HG02763 (cell line): ENCODE data around the gene DUSP9.
"Not testable (repeated sequence)": the region's sequence is repeated elsewhere in the genome, so short reads cannot be mapped to it uniquely, and the experiment has no call there.

Source experiments
- ATAC-seq: cut with Tn5 transposase; IDR thresholded peaks from one replicate; pipeline ENCODE4 v1.9.1; 2021; ENCODE audit warnings: mild to moderate bottlenecking, moderate library complexity; ENCODE audit not compliant: unreplicated experiment

The DUSP9 gene, protein sequence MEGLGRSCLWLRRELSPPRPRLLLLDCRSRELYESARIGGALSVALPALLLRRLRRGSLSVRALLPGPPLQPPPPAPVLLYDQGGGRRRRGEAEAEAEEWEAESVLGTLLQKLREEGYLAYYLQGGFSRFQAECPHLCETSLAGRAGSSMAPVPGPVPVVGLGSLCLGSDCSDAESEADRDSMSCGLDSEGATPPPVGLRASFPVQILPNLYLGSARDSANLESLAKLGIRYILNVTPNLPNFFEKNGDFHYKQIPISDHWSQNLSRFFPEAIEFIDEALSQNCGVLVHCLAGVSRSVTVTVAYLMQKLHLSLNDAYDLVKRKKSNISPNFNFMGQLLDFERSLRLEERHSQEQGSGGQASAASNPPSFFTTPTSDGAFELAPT

DNA sequence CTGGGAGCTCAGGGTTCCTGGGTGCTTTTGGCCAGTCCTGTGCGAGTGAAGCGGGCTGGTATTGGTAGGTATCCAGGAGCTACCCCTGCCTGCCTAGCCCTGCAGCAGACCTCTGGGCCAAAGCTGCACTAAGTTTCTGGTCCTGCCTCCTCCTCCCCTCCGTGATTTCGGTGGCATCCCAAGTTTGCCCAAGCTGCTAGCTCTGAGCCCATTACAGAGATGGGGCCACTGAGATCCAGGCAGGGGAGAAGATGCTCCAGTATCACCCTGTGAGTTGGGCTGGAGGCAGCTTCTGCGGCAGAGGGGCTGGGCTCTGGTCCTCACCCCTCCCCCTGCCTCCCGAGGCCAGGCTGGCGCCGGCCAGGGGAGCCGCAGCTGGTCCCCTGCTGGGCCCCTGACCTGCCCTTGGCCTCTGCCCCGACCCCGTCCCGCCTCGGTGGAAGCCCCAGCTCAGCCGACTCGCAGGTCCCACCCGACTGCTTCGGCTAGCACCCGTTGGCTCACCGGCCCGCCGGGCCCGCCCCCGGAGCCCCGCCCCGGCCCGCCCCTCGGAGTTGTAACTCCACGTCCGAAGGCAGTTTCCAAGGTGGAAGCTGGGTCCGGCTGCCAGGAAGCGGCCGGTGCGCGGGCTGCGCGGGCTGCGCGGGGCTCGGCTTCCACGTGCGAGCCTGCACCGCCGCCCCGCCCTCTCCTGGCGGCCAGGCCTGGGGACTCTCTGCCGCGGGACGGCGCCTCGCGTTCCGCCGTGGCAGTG lies at the start of gene DUSP9:
TSS of gene DUSP9 (plus strand) at position 584 of the 754 bp plus-strand sequence. CDS start 751 bp downstream, outside the sequence.
- no peak for ATAC-seq

DNA sequence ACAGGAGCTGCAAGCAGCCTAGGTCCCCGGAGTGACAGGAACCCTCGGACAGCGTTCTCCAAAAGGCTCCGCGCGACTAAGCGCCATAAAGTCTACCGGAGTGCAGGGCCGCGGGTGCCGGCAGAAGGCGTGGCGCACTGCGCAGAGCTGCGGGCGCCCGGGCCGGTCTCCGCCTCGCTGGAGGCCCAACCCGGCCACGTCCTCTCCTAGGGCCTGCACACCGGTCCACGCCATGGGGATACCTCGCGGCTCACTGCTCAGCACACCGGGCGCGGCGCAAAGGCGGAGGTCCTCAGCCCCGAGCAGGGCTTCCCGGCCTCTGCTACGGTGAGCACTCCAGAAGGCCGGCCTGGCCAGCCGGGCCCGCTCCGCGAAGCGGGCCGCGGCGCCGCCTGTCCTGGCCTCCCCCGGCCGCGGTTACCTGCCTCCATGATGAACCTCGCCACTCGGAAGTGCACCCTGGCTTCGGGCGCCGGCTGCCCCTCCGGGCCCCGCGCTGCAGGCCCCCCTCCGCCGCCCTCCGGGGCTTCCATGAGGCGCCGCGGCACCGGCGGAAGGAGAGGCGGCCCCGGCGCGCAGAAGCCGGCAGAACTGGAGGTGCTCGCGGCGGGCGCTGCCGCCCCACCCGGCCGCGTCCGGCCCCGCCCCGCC lies 48.3 kb upstream of the DUSP9 start, which contains the start of gene CCNQ:
TSS of gene CCNQ (minus strand) at position 599 of the 651 bp plus-strand sequence. CDS start at position 533, 66 bp downstream.
- ATAC-seq, result peak; percentile 51

DNA sequence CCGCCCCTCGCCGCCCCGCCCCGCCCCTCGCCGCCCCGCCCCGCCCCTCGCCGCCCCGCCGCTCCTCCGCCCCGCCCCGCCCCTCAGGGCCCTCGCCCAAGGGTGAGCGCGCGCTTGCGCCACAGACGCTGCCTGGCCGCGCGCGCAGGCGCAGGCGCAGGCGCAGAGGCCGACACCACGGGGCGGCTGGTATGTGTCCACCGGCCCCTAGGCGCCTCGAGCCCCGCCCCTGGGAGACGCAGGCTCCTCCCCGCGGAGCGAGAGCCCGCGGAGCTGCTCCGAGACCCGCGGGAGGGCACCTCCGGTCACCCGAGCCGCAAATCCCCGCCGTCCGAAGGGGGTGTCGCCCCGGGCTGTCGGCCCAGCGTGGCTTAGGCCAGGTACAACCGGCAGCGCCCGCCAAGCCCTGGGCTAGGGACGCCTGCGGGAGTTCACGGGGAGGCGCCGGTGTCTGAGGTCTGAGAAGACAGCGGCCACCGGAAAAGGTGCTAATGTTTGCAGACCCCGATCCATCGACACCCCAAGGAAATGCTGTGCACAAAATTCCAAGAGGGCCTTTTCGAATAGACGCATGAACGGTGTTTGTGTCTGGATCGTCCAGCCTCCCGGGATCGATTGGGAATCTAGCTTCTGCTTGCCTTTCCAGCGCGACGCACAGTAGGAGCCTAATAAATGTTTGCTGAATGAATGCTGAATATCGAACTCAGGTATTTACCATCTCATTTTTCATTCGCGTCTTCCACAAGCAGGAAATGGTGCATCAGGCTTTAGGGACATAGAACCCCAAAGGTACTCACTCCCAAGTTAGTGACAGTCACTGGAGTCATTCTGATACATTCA lies 47.6 kb upstream of the DUSP9 start:
- ATAC-seq, result peak; percentile 87

DNA sequence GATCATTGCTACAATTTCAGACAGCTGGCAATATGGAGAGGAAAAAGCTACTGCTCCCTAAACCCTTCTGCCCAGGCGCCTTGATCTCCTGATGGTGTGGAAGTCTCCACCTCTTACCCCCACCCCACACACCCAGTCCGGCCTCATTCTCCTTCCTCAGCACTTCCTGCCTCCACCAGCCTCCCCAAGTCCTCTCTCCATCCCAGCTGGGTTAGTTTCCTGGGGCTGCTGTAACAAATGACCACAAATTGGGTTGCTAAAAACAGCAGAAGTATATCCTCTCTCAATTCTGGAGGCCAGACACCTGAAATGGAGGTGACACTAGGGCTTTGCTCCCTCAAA lies 47.0 kb upstream of the DUSP9 start:
- ATAC-seq, result no peak

DNA sequence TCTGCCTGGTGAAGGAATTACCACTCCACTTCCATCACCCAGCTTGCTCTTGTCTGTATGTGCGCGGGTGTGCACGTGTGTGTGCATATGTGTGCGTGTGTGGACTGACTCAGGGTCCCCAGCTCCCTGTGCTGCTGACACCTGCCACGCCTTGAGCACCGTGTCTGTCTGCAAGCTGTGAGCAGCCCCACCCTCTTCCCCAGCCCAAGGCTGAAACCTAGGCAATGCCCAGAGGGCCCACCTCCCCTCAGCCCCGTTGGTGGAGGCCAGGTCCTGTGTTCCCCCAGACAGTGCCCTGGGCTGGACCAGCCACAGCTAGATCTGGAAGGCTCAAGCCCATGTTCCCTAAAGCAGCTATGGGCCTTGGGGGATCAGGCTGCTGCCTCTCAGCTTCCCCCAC lies 46.1 kb upstream of the DUSP9 start:
- no peak for ATAC-seq

DNA sequence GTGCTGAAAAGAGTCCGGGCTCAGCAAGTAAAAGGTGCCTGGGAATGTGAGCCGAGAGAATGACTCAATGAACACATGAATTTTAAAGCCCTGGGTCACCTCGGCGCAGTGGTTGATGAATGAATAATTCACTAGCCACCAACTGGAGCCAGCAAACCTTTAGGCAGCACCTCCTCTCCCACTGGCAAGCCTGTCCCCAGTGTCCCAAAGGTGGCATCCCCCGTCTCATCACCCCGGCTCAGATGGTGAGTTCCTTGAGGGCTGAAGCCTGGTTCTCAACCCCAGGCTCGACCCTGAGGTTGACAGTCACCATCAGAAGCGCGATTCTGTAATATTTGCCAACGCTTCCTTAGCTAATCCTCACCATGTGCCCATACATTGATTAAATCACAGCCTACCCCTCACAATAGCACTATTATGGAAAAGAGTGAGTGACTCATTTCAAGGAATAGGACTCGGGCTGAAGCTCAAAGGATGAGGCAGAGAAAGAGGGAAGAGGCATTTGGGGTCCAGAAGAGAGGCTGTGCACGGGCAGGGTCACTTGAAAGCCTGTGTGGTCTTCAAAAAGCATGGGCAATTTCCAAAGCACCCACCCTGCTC lies 45.4 kb upstream of the DUSP9 start:
- ATAC-seq, result no peak

DNA sequence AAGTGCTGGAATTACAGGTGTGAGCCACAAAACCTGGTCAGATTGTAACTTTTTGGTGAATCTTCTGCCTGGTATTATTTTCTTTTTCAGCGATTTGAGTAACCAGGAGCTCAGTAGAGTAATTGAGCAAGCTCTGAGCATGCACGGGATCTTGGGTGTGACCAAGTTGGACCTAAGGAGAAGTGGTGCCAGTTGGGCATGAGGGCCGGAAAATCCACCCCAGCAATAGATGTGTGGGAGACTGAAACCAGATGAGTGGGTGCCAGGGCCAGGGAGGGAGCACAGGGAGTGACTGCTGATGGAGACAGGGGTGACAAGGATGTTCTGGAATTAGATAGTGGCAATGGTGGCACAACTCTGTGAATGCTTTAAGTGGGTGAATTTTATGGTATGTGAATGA lies 44.4 kb upstream of the DUSP9 start:
- ATAC-seq, result no peak

DNA sequence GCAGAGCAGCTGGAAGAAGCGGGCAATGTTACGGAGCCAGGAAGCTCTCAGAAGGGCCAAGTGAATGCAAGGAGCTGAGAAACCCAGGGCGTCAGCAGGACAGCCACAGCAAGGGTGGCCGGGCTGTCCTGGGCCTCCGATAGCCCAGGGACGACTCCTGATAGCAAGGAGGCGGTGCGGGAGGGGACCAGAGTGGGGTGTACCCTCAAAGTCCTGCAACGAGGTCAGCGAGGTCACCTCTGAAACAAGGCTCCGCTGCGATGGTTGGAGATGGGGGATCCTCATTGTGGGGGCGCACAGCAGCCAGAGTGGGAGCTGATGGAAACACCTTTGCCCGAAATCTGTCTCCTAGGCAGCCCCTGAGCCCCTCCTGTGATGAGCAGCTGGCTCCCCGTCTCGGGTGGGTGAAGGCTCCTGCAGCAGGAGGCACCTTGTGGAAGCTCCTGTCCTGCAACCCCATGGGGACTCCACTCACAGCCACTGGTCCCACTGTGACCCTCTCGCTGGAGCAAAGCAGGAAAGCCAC lies 43.8 kb upstream of the DUSP9 start:
- ATAC-seq, result no peak

DNA sequence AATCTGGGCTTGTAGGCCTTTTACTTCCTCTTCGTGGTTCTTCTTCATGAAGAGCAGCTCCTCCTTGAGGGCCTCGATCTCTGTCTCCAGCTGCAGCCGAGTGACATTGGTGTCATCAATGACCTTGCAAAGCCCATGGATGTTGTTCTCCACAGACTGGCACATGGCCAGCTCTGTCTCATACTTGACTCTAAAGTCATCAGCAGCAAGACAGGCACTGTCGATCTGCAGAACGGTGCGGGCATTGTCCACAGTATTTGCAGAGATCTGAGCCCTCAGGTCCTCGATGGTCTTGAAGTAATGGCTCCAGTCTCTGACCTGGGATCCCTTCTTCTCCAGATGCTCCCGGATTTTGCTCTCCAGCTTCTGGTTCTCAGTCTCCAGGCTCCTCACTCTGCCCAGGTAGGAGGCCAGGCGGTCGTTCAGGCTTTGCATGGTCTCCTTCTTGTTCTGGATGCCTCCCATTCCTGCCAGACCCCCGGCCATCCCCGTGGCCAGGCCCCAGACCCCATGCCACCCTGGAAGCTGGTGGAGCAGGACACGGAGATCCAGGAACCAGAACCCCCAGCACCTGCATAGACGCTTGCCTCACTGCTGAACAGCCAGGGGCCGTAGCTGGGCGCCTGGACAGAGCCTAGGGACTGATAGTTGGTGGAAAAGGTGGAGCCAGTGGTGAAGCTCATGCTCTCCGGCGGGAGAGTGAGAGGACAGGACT lies 42.2 kb upstream of the DUSP9 start:
- not testable (repeated sequence) for ATAC-seq

DNA sequence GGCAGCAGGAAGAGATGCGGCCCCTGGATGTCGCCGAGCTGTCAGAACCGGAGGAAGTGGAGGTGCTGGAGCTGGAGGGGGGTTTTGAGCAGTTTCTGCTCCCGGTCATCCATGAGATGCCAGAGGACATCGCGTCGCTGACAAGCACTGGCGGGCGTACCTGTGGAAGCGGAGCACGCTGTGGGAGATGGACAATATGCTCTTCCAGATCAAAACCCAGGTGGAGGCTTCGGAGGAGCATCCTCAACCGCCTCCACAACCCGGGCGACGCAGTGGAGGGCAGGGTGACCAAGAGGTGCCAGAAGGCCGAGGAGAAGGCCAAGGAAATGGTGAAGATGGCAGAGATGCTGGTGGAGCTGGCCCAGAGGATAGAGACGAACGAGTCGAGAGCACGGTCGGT lies 40.5 kb upstream of the DUSP9 start:
- ATAC-seq, result no peak

DNA sequence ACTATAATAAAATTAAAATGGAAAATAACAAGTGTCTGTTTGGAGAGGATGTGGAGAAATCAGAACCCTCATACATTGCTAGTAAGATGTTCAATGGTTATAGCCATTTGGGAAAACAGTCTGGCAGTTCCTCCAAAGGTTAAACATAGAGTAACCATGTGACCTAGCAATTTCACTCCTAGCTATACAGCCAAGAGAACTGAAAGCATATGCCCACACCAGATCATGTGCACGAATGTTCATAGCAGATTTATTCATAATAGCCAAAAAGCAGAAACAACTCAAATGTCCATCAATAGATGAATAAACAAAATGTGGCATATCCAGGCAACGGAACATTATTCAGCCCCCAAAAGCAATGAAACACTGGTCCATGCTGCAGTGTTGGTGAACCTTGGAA lies 38.6 kb upstream of the DUSP9 start:
- ATAC-seq, result no peak

DNA sequence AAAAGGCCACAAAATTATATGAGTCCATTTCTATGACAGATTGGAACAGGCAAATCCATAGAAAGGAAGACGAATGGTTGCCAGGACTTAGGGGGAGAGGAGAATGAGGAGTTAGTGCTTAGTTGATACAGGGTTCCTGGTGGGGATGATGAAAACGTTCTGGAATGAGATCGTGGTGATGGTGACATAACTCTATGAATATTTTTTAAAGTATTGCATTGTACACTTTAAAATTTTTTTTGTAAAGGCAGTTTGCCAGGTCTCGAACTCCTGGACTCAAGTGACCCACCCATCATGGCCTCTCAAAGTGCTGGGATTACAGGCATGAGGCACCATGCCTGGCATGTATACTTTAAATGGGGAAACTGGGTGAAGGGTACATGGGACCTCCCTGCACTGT lies 38.2 kb upstream of the DUSP9 start:
- ATAC-seq, result no peak

DNA sequence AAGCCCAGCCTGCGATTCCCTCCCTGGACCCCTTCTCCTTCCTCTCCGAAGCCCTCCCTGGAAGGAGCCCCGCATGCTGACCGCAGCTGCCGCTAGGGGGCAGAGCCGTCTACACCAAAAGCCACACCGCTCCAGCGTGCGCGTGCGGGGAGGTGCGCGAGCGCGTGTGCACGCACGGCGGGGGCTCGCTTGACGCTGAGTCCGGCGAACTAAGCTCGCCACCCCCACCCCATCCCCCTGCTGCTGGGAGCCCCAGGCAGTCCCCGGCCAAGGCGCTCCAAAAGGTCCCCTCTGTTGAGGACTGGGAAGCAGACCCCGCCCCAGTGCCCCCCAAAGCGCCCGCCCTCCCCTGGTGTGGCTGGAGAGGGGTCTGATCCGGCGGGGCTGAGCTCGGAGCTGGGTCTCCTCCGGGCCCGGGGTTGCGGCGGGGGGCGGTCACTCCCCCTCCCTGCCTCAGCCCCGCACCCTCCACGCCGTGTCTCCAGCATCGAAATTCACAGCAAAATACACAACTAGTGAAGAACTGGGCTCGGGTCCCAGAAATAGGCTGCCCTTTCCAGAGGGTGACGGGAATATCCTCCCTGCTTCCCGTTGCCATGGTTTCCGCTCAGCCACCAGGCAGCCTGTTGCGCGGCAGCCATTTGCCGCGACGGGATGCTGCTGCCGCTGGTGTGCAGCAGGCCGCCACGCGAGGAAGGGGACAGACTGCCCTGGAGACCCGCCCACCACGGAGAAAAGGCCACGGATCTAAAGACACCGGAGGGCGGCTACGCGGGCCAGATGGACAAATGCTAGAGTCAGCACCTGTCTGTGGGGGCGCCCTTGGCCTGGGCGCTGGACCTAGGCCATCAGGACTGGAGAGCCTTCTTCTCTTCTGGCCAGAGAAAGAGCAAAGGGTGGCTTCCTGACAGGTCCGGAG lies 36.8 kb upstream of the DUSP9 start:
- no peak for ATAC-seq

DNA sequence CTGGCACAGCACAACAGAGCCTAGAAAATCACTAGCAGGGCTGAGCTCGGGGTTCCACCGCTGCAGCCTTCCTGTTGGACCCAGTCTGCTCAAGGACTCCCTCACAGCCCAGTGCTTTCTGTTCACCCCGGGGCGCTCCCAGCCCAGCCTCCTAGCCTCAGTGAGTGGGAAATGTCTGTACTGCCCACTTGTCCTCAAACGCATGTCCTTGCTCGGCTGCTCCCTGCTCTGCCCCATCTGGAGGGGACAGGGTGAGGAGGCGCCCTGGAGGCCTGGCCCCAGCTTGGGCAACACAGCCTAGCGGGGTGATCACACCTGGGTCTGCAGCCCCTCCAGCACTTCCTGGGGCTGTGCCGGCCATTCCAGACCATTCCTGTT lies 36.2 kb upstream of the DUSP9 start:
- ATAC-seq, result no peak

DNA sequence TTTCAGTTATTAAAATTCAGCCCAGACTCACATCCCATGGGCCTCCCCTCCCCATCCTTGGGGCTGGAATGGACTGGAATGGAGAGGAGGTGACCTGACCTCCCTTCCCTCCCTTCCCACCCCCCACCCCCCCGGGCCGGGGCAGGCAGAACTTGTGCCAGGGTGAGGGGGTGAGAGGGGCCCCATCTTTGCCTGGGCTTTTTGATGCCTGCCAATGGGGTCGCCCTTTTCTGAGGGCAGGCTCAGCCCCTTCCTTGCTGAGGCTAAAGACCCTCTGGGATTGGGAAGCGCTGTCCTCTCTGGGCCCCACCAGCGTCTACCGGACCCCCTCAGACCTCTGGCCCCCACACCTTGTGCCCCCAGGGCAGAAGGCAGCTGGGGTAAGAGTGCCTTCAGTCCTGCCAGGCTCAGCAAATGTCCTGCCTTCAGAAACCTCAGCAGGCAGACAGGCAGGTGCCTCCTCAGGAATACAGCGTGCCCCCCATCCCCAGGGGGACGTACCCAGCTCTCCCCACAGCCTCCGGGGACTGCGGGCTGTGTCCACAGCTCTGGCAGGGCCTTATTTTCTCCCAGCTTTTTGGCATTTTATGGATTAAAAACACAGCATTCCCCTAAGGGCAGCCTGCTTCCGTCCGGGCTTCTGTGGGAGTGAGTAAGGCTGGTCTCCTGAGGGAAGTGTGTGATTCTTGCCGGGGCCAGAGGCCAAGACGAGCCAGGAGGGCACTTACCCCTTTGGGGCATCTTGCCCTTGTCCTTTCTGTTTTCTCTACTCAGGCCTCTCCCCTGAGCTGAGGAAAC lies 35.5 kb upstream of the DUSP9 start:
- ATAC-seq, result no peak

DNA sequence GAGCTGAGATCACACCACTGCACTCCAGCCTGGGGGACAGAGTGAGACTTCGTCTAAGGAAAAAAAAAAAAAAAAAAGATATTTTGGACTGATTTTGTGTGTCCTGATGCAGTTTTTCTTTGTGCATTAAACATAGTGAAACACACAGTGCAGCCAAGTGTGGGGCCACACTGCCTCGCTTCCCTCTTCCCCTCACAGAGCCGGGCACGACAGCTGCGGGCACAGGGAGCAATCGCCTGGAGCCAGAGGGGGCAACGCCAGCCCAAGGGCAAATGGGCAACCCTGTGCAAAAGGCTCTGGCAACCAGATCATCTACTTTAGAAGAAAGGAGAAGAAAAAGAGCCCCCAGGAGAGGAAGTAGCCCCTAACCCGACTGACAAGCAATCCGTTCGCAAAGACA lies 34.6 kb upstream of the DUSP9 start:
- ATAC-seq, result no peak

DNA sequence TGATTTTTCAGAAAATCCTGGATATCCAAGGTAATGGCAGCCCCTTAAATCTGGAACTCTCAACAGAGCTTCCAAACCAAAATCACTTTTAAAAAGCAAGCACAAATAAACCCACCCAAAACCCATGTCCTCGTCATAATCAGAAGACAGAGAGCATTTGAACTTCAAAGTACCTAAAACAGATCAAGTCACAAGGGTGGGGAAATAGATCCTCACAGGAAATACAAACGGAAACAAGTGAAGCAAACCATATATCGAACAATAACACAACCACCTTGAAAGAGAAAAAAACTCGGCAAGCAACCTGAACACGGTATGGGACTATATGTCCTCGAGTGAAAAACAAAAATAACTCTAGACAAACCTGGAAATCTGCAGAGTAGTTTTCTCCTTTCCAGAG lies 32.2 kb upstream of the DUSP9 start:
- ATAC-seq, result no peak

DNA sequence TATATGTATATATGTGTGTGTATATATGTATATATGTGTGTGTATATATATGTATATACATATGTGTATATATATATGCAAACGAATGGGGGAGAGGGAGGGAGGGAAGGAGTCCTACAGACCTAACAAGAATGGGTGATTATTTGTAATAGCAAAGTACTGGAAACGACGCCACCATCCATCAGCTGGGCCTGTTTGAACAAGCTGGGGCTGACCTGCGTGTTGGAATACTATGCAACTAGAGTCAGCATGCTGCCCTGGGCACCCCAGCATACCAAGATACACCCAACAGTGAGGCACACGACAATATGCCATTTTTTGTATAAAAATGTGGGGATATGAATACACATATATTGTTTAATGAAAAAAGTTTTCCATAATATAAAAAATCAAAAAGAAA lies 26.4 kb upstream of the DUSP9 start:
- no peak for ATAC-seq
